ENCODE data around the gene KRTAP5-9. TPM values are rescaled to one million over a fixed set of nuclear protein-coding genes. Genes with fewer than 3 reads are reported as not detected.
"Not testable (repeated sequence)": the region's sequence is repeated elsewhere in the genome, so short reads cannot be mapped to it uniquely, and the experiment has no call there.

The KRTAP5-9 gene
- total and polyA plus RNA-seq, 3 experiments from 2014 or later, result not detected

- Mint-ChIP-seq H3K27ac (peak within 1 kb of the TSS in 1 of 8 donors; percentile 69), H3K27me3 (peaks cover 5 to 33% of the 10 kb centered on the region in 2 donors)
- H3K9me3 Mint-ChIP-seq; H3K27ac ChIP-seq (ENCODE audit: low read depth, low read length); DNase-seq; H3K27me3 ChIP-seq (ENCODE audit: insufficient read depth, low read length, poor library complexity, severe bottlenecking); POLR2A ChIA-PET; H3K9me3 ChIP-seq (ENCODE audit: low read length); H3K36me3 Mint-ChIP-seq; H3K36me3 ChIP-seq (ENCODE audit: insufficient read depth, low read length); H3K4me3 Mint-ChIP-seq; H3K4me1 Mint-ChIP-seq; H3K4me3 ChIP-seq (ENCODE audit: low read length); H3K4me1 ChIP-seq (ENCODE audit: insufficient read depth, low read length): not testable (repeated sequence)
- CTCF ChIA-PET, result interaction anchor here (0.6 kb wide), 1 partner anchor 40 kb away, joined by 3 read pairs; no protein-coding TSS in a partner anchor
These were observed 21.2 kb upstream of the KRTAP5-9 start, which contains the start of gene KRTAP5-7 for GRCh38 chr11:71526796-71527575. TSS of gene KRTAP5-7 (plus strand) at chr11:71527267. CDS start at chr11:71527301, 34 bp downstream.

- no peaks in the 10 kb centered on the region for H3K4me1 ChIP-seq (ENCODE audit: insufficient read depth, low read length)
These were observed 20.5 kb upstream of the KRTAP5-9 start for GRCh38 chr11:71527576-71528210.

GRCh38 chr11:71530602-71531001, 17.6 kb upstream of the KRTAP5-9 start:
- H3K27me3 Mint-ChIP-seq, result peaks cover 13 to 34% of the 10 kb centered on the region in 2 donors
- no peak for DNase-seq
- H3K4me3 Mint-ChIP-seq, result no peak overlapping the region
- no peaks in the 10 kb centered on the region for H3K27me3 ChIP-seq (ENCODE audit: insufficient read depth, low read length, poor library complexity, severe bottlenecking)
- ChIA-PET POLR2A (no interaction called here), CTCF (no interaction called here)
- H3K27ac ChIP-seq (ENCODE audit: low read depth, low read length), result no peak overlapping the region
- H3K36me3 Mint-ChIP-seq, result no peaks in the 10 kb centered on the region
- H3K9me3 Mint-ChIP-seq, result no peaks in the 10 kb centered on the region
- no peaks in the 10 kb centered on the region for H3K36me3 ChIP-seq (ENCODE audit: insufficient read depth, low read length)
- no peaks in the 10 kb centered on the region for H3K4me1 ChIP-seq (ENCODE audit: insufficient read depth, low read length)
- no peaks in the 10 kb centered on the region for H3K9me3 ChIP-seq (ENCODE audit: low read length)
- no peak overlapping the region for H3K4me3 ChIP-seq (ENCODE audit: low read length)
- H3K4me1 Mint-ChIP-seq, result no peaks in the 10 kb centered on the region
- no peak overlapping the region for H3K27ac Mint-ChIP-seq

More at GRCh38 chr11:71527576-71528210, 20.5 kb upstream of the KRTAP5-9 start:
- Mint-ChIP-seq H3K9me3 (peaks cover 0 to 2% (median 0%) of the 10 kb centered on the region in 5 donors), H3K27me3 (peaks cover 9 to 36% of the 10 kb centered on the region in 2 donors), H3K36me3 (peaks cover 0 to 5% (median 0%) of the 10 kb centered on the region in 3 donors), H3K4me1 (no peaks in the 10 kb centered on the region), H3K27ac (no peak overlapping the region), H3K4me3 (no peak overlapping the region)
- DNase-seq, result no peak
- Histone ChIP-seq H3K4me3 (ENCODE audit: low read length) (no peak overlapping the region), H3K27me3 (ENCODE audit: insufficient read depth, low read length, poor library complexity, severe bottlenecking) (no peaks in the 10 kb centered on the region), H3K27ac (ENCODE audit: low read depth, low read length) (no peak overlapping the region), H3K36me3 (ENCODE audit: insufficient read depth, low read length) (no peaks in the 10 kb centered on the region), H3K9me3 (ENCODE audit: low read length) (no peaks in the 10 kb centered on the region)
- ChIA-PET POLR2A (no interaction called here), CTCF (no interaction called here)

GRCh38 chr11:71532036-71532610, 16.1 kb upstream of the KRTAP5-9 start:
- no peak overlapping the region for H3K27ac Mint-ChIP-seq
- Histone ChIP-seq H3K9me3 (ENCODE audit: low read length) (no peaks in the 10 kb centered on the region), H3K4me3 (ENCODE audit: low read length) (no peak overlapping the region), H3K4me1 (ENCODE audit: insufficient read depth, low read length) (no peaks in the 10 kb centered on the region), H3K27ac (ENCODE audit: low read depth, low read length) (no peak overlapping the region), H3K36me3 (ENCODE audit: insufficient read depth, low read length) (no peaks in the 10 kb centered on the region), H3K27me3 (ENCODE audit: insufficient read depth, low read length, poor library complexity, severe bottlenecking) (no peaks in the 10 kb centered on the region)
- ChIA-PET POLR2A (no interaction called here), CTCF (interaction anchor here (0.7 kb wide), 1 partner anchor 8 kb away, joined by 3 read pairs; no protein-coding TSS in a partner anchor)
- H3K36me3 Mint-ChIP-seq, result no peaks in the 10 kb centered on the region
- no peak for DNase-seq
- H3K4me3 Mint-ChIP-seq, result no peak overlapping the region
- H3K27me3 Mint-ChIP-seq, result peaks cover 14 to 29% of the 10 kb centered on the region in 2 donors
- no peaks in the 10 kb centered on the region for H3K9me3 Mint-ChIP-seq
- H3K4me1 Mint-ChIP-seq, result no peaks in the 10 kb centered on the region

GRCh38 chr11:71534711-71535608, 13.3 kb upstream of the KRTAP5-9 start:
- DNase-seq; H3K36me3 ChIP-seq (ENCODE audit: insufficient read depth, low read length); H3K4me3 ChIP-seq (ENCODE audit: low read length); H3K4me1 Mint-ChIP-seq; H3K27ac Mint-ChIP-seq; H3K4me1 ChIP-seq (ENCODE audit: insufficient read depth, low read length); H3K36me3 Mint-ChIP-seq; H3K9me3 Mint-ChIP-seq; CTCF ChIA-PET; POLR2A ChIA-PET; H3K27ac ChIP-seq (ENCODE audit: low read depth, low read length); H3K9me3 ChIP-seq (ENCODE audit: low read length); H3K4me3 Mint-ChIP-seq; H3K27me3 ChIP-seq (ENCODE audit: insufficient read depth, low read length, poor library complexity, severe bottlenecking): not testable (repeated sequence)
- H3K27me3 Mint-ChIP-seq, result peaks cover 11 to 28% of the 10 kb centered on the region in 2 donors

GRCh38 chr11:71535825-71536224, 12.4 kb upstream of the KRTAP5-9 start:
- no peaks in the 10 kb centered on the region for H3K4me1 Mint-ChIP-seq
- Histone ChIP-seq H3K4me3 (ENCODE audit: low read length) (no peak overlapping the region), H3K36me3 (ENCODE audit: insufficient read depth, low read length) (no peaks in the 10 kb centered on the region), H3K4me1 (ENCODE audit: insufficient read depth, low read length) (no peaks in the 10 kb centered on the region), H3K9me3 (ENCODE audit: low read length) (no peaks in the 10 kb centered on the region), H3K27me3 (ENCODE audit: insufficient read depth, low read length, poor library complexity, severe bottlenecking) (no peaks in the 10 kb centered on the region), H3K27ac (ENCODE audit: low read depth, low read length) (no peak overlapping the region)
- peaks cover 12 to 25% of the 10 kb centered on the region in 2 donors for H3K27me3 Mint-ChIP-seq
- no peak for DNase-seq
- peaks cover 0 to 2% (median 0%) of the 10 kb centered on the region in 3 donors for H3K36me3 Mint-ChIP-seq
- CTCF ChIA-PET, result no interaction called here
- peaks cover 0 to 4% (median under 1%) of the 10 kb centered on the region in 5 donors for H3K9me3 Mint-ChIP-seq
- POLR2A ChIA-PET, result no interaction called here
- no peak overlapping the region for H3K4me3 Mint-ChIP-seq
- H3K27ac Mint-ChIP-seq, result no peak overlapping the region

- no peak for DNase-seq
- Mint-ChIP-seq H3K4me1 (no peaks in the 10 kb centered on the region), H3K4me3 (no peak overlapping the region), H3K27ac (no peak overlapping the region), H3K27me3 (peaks cover 15 to 36% of the 10 kb centered on the region in 2 donors), H3K9me3 (peaks cover 0 to 9% (median 5%) of the 10 kb centered on the region in 5 donors), H3K36me3 (peaks cover 0 to 11% (median 0%) of the 10 kb centered on the region in 3 donors)
- Histone ChIP-seq H3K36me3 (ENCODE audit: insufficient read depth, low read length) (no peaks in the 10 kb centered on the region), H3K9me3 (ENCODE audit: low read length) (no peaks in the 10 kb centered on the region), H3K27ac (ENCODE audit: low read depth, low read length) (no peak overlapping the region), H3K27me3 (ENCODE audit: insufficient read depth, low read length, poor library complexity, severe bottlenecking) (no peaks in the 10 kb centered on the region), H3K4me1 (ENCODE audit: insufficient read depth, low read length) (no peaks in the 10 kb centered on the region), H3K4me3 (ENCODE audit: low read length) (no peak overlapping the region)
- POLR2A ChIA-PET, result no interaction called here
- CTCF ChIA-PET, result no interaction called here
These were observed 10.7 kb upstream of the KRTAP5-9 start for GRCh38 chr11:71537537-71537936.

Data from CD8-positive, alpha-beta memory T cell (primary cell).